Mucosa of descending colon (tissue), 3 donors: ENCODE results near the gene JPH4. TPM values are rescaled to one million over a fixed set of nuclear protein-coding genes. Genes with fewer than 3 reads are reported as not detected.
"Not testable (repeated sequence)": the region's sequence is repeated elsewhere in the genome, so short reads cannot be mapped to it uniquely, and the experiment has no call there.

Experiments used
- ATAC-seq: fragments of 200-7000 bp; cut with Tn5 transposase; one replicate; pipeline ENCODE4 v1.9.1; 2020; ENCODE audit warnings: mild to moderate bottlenecking, moderate library complexity
- DNase-seq, 3 donors: peaks; one replicate each; pipeline ENCODE4 v3.0.0-alpha.2; 2020
- H3K36me3 ChIP-seq: fragments of 200-600 bp; one replicate; pipeline ENCODE4 v1.8.0; 2021; ENCODE audit warnings: low read depth, mild to moderate bottlenecking
- H3K4me1 ChIP-seq: fragments of 200-600 bp; one replicate; pipeline ENCODE4 v1.8.0; 2021; ENCODE audit warnings: low read depth, mild to moderate bottlenecking
- H3K4me3 ChIP-seq: fragments of 200-600 bp; one replicate; pipeline ENCODE4 v1.8.0; 2021; ENCODE audit warnings: mild to moderate bottlenecking
- H3K9me3 ChIP-seq: fragments of 200-600 bp; one replicate; pipeline ENCODE4 v1.8.0; 2021; ENCODE audit warnings: mild to moderate bottlenecking
- intact Hi-C, 2 donors: fragments of 100-400 bp; cut with DNase I in 1 of 2; cut with micrococcal nuclease in 1 of 2; formaldehyde crosslinking; loops; one replicate each; pipeline versions ENCODE4 v1.11.0 to v1.11.1; 2022; cut with DNase I, micrococcal nuclease
- total RNA-seq, 3 donors: library from RNA; stranded (reverse); fragmentation: NEBNext Ultra II Directional in 2 of 3; extraction: Animal tissue kit (Norgen Biotek cat#: 25700) in 2 of 3; gene quantifications; one replicate each; pipeline versions ENCODE4 v1.2.1 to v1.2.4, GENCODE V29; 2021 to 2023
- TF ChIP-seq, protein P1 (sequence below): fragments of 200-600 bp; IDR thresholded peaks from one replicate; pipeline ENCODE4 v1.8.0; 2022; ENCODE audit warnings: antibody characterized with exemption, mild to moderate bottlenecking
- donor health status: DM: no; HTN: no; CAD: no; lungs with moderate emphysema.
- donor health status: DM: no; HTN: no; CAD: no.
- donor health status: DM: no; HTN: yes; CAD: no.

JPH4 gene
- total RNA-seq, 3 donors from 2014 or later, result 0.26 to 3.7 (median 0.87) TPM

DNA sequence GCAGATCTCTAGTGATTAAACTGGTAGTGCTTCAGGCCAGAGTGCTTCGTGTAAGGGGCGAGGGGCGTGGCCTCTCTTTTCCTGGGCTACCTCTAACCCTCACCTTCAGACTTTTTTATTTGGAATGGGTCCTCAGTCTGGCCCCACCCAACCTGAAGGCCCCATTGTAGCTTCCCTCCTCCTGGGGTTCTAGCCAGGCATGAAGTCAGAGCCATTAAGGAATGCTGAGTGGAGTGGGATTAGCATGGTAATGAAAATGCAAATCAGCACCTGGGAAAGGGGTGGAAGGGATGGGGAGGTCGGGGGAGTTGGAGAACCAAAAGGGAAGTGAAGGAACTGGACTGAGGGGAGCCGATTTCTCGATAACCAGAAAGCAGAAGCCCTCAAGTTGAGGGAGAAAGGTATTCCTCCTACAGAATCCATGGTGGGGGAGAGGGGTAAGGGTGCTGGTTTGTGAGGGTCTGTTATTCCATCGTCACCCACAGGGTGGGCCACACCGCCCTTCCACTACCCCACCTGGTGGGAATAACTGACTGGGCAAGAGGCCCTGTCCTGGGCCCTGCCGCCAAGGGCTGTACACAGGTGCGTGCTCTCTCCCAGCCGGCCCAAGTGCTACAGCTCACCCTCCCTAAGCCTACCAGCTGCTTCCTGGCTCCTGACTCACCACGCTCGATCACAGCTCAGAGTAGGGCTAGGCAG, 41.1 kb downstream of the JPH4 start:
- Histone ChIP-seq H3K4me3 (no peak overlapping the region), H3K4me1 (no peaks in the 10 kb centered on the region), H3K9me3 (no peaks in the 10 kb centered on the region), H3K36me3 (no peaks in the 10 kb centered on the region)
- no peak for ATAC-seq
- TF ChIP-seq, protein P1, sequence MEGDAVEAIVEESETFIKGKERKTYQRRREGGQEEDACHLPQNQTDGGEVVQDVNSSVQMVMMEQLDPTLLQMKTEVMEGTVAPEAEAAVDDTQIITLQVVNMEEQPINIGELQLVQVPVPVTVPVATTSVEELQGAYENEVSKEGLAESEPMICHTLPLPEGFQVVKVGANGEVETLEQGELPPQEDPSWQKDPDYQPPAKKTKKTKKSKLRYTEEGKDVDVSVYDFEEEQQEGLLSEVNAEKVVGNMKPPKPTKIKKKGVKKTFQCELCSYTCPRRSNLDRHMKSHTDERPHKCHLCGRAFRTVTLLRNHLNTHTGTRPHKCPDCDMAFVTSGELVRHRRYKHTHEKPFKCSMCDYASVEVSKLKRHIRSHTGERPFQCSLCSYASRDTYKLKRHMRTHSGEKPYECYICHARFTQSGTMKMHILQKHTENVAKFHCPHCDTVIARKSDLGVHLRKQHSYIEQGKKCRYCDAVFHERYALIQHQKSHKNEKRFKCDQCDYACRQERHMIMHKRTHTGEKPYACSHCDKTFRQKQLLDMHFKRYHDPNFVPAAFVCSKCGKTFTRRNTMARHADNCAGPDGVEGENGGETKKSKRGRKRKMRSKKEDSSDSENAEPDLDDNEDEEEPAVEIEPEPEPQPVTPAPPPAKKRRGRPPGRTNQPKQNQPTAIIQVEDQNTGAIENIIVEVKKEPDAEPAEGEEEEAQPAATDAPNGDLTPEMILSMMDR, result no peak
- intact Hi-C loops, result loop anchor here in 1 of 2 donors (10.0 kb wide), 1 partner anchor 53 kb away; no protein-coding TSS in a partner anchor
- no peak for DNase-seq

DNA sequence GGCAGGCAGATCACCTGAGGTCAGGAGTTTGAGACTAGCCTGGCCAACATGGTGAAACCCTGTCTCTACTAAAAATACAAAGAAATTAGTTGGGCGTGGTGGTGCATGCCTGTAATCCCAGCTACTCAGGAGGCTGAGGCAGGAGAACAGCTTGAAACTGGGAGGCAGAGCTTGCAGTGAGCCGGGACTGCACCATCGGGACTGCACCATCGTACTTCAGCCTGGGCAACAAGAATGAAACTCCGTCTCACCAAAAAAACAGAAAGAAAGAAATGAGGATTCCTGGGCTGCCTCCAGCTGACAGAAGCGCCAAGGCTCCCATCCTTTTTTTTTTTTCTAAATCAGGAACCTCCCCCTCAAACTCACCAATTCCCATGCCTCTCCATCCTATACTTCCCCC, 41.7 kb downstream of the JPH4 start:
- not testable (repeated sequence) for H3K4me3 ChIP-seq, H3K9me3 ChIP-seq, ATAC-seq, H3K36me3 ChIP-seq, DNase-seq, H3K4me1 ChIP-seq
- intact Hi-C loops, result loop anchor here in 1 of 2 donors (10.0 kb wide), 1 partner anchor 52 kb away; no protein-coding TSS in a partner anchor

DNA sequence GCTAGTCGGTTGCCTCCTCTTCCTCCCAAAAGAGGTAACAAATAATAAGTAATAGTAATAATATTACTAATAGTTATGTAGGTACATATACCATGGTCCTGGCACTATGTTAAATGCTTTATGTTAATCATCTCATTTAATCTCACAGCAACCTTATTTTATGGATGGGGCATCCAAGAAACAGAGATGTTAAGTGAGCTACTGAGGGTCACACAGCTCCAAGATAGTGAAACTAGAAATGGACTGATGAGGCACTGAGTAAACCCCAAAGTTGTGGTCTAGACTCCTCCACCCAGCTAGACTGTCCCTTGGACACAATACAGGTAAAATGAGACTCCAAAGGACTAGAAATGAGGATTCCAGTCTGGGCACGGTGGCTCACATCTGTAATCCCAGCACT, 42.1 kb downstream of the JPH4 start:
- intact Hi-C loops, result loop anchor here in 1 of 2 donors (10.0 kb wide), 1 partner anchor 52 kb away; no protein-coding TSS in a partner anchor
- Histone ChIP-seq H3K4me3 (no peak overlapping the region), H3K9me3 (no peaks in the 10 kb centered on the region), H3K4me1 (no peaks in the 10 kb centered on the region), H3K36me3 (no peaks in the 10 kb centered on the region)
- no peak for DNase-seq
- no peak for ATAC-seq
- TF ChIP-seq, protein P1, result no peak

DNA sequence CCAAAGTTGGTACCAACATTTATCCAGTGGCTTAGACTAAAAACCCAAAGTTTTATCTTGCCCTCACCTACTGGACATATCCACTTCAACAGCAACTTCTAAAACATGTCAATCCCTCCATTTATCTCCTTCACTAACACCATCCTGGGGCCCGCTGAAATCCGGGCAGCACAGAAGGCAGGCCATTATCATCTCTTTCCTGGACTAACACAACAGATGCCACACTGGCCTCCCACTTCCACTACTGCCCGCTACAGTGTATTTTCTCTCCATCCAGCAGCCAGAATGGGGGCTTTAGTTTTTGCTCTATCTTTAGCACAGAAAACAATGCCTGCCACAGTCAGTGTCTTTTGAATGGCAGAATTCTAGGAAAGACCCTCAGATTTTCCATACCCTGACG, 42.6 kb downstream of the JPH4 start:
- Histone ChIP-seq H3K9me3 (no peaks in the 10 kb centered on the region), H3K36me3 (no peaks in the 10 kb centered on the region), H3K4me3 (no peak overlapping the region), H3K4me1 (no peaks in the 10 kb centered on the region)
- TF ChIP-seq, protein P1, result no peak
- DNase-seq (no peak), ATAC-seq (no peak)
- intact Hi-C loops, result loop anchor here in 1 of 2 donors (10.0 kb wide), 1 partner anchor 51 kb away; no protein-coding TSS in a partner anchor

DNA sequence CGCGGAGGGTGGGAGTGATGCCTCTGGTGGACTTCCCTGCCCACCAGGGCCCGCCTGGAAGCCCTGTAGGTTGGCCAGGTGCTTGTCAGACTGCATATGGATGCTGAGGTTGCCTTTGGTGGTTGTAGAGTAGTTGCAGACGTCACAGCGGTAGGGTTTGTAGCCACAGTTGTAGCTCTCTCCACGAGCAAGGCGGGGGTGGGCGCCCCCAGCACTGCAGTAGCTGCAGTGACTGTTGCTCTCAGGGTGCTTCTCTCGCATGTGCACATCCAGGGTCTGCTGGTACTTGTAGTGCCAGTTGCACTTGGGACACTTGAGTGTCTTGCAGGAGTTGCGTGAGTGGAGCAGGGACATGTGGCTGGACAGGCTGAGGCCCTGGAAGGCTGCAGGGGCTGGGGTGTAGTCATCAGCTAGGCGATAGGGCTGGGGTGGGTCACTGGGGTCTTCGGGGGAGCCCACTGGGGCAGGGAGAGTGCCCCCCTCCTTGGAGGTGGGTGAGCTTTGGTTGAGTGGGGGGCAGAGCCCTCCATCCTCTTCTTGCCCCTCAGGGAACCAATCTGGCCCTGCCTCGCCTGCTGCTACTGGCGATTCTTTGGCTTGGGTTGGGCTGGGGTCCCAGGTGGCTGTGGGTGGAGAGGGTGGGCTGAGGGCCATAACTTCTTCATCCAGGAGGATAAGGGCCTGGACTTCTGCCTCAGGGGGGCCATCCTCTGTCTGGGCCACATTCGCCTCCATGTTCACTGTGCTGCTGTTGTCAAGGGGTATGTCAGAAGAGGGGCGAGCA, 44.7 kb downstream of the JPH4 start:
- TF ChIP-seq, protein P1, result no peak
- Histone ChIP-seq H3K9me3 (no peaks in the 10 kb centered on the region), H3K36me3 (no peaks in the 10 kb centered on the region), H3K4me1 (no peaks in the 10 kb centered on the region), H3K4me3 (no peak overlapping the region)
- no peak for DNase-seq
- intact Hi-C loops, result loop anchor here in 1 of 2 donors (10.0 kb wide), 1 partner anchor 49 kb away; no protein-coding TSS in a partner anchor
- ATAC-seq, result no peak

DNA sequence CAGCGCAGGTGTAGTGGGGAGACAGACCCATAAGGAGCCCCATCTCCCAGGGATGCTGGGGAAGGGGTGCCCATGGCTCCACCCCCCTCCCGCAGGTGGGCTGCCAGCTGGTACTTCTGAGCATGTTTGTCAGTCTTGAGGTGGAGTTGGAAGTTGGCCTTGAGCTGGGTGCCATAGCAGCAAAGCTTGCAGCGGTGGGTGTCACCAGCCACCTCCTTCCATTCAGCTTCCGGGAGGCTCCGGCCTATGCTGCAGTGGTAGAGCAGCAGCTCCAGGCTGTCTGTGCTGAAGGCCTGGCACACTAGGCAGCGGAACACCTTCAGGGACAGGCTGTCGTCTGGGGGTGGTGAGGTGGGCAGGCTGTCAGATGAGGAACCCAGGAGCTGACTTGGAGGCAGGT, 45.9 kb downstream of the JPH4 start:
- no peaks in the 10 kb centered on the region for H3K4me1 ChIP-seq
- H3K9me3 ChIP-seq, result no peaks in the 10 kb centered on the region
- H3K4me3 ChIP-seq, result no peak overlapping the region
- no peak for ATAC-seq
- TF ChIP-seq, protein P1, result no peak
- no peak for DNase-seq
- intact Hi-C loops, result loop anchor here in 1 of 2 donors (10.0 kb wide), 1 partner anchor 48 kb away; no protein-coding TSS in a partner anchor
- H3K36me3 ChIP-seq, result no peaks in the 10 kb centered on the region
